ENCODE measurements around the gene FLVCR2.

GRCh38 chr14:75643985-75644384 is 65.6 kb downstream of the FLVCR2 start:
- no peak for TF ChIP-seq POLR2A (IDR thresholded peaks at IDR 0.05; ENCODE audit: low read depth, low read length)
- TF ChIP-seq POLR2AphosphoS5 (IDR thresholded peaks at IDR 0.05; ENCODE audit: low read depth, low read length): no peak
- TF ChIP-seq SPI1 (IDR thresholded peaks at IDR 0.05; ENCODE audit: low read depth, low read length): no peak

Measured in GM12891 (cell line).